H1 (cell line): ENCODE results near the gene ARHGAP28.

ENCODE experiments used
- BRCA1 ChIP-seq: IDR thresholded peaks from 2 replicates; pipeline ENCODE4 v1.6.1; 2012; ENCODE audit warnings: low read depth, low read length, improper control_type of control experiment
- RAD21 ChIP-seq, 2 experiments: IDR thresholded peaks in 1 of 2; conservative IDR thresholded peaks in 1 of 2; 2 replicates each; pipeline ENCODE4 v1.6.1; 2011; ENCODE audit warnings: low read depth in 2 of 2, low read length in 2 of 2, improper control_type of control experiment in 1 of 2, inconsistent platforms in 1 of 2, mild to moderate bottlenecking in 1 of 2, moderate library complexity in 1 of 2
- TF ChIP-seq, protein P1 (sequence below): IDR thresholded peaks from 2 replicates; pipeline ENCODE4 v1.6.1; 2011; ENCODE audit warnings: low read depth, mild to moderate bottlenecking, low read length; ENCODE audit not compliant: insufficient read depth

DNA sequence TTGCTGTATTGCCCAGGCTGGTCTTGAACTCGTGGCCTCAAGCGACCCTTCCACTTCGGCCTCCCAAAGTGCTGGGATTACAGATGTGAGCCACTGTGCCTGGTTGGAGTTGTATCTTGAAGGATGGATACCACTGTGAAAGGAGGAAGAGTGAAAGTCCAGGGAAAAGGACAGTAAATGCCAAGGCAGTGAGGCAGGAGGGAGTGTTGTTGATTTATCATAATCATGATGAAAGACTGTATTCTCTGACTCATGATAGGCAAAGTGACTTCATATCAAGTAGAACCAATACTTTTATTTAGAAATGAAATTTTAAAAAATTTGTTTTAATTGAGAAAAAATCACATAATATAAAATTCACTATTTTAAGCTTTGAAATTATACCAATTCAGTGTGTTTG lies 162.3 kb downstream of the ARHGAP28 start:
- TF ChIP-seq RAD21 (IDR thresholded peaks at IDR 0.05 in 1 of 2, conservative IDR thresholded peaks at IDR 0.05 in 1 of 2; ENCODE audit: low read depth in 2 of 2, low read length in 2 of 2) (no peak), BRCA1 (no peak)
- TF ChIP-seq, protein P1, sequence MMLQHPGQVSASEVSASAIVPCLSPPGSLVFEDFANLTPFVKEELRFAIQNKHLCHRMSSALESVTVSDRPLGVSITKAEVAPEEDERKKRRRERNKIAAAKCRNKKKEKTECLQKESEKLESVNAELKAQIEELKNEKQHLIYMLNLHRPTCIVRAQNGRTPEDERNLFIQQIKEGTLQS: no peak
